ENCODE measurements around the gene FGR. TPM values are rescaled to one million over a fixed set of nuclear protein-coding genes. Genes with fewer than 3 reads are reported as not detected.
A peak's percentile ranks its signal among the peaks of the same experiment; 100 is the strongest.

The FGR gene
- total and polyA plus RNA-seq, 2 experiments from 2014 or later: 0.53 to 0.56 TPM

DNA sequence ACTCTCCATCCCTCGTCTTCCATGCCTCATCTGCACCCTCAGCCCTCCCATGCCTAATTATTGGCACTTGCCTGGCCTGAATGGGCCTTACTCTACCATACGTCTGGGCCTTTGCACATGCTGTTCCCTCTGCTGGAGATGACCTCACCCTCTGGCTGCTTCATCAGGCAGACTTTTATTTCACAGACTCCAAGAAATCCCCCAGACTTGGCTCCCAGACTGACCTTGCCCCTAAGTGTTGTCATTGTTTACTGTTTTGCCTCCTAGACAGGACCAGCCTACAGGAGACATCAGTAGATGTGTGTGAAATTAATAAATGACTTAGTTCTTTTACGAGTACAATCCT is 25.8 kb downstream of the FGR start (continued):
- TF ChIP-seq EZH2 (IDR thresholded peaks at IDR 0.05; ENCODE audit: low read depth, unreplicated experiment) (no peak), POLR2AphosphoS5 (IDR thresholded peaks at IDR 0.05; ENCODE audit: low read depth) (no peak)
- TF ChIP-seq, protein P1, sequence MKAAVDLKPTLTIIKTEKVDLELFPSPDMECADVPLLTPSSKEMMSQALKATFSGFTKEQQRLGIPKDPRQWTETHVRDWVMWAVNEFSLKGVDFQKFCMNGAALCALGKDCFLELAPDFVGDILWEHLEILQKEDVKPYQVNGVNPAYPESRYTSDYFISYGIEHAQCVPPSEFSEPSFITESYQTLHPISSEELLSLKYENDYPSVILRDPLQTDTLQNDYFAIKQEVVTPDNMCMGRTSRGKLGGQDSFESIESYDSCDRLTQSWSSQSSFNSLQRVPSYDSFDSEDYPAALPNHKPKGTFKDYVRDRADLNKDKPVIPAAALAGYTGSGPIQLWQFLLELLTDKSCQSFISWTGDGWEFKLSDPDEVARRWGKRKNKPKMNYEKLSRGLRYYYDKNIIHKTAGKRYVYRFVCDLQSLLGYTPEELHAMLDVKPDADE (IDR thresholded peaks at IDR 0.05): no peak

DNA sequence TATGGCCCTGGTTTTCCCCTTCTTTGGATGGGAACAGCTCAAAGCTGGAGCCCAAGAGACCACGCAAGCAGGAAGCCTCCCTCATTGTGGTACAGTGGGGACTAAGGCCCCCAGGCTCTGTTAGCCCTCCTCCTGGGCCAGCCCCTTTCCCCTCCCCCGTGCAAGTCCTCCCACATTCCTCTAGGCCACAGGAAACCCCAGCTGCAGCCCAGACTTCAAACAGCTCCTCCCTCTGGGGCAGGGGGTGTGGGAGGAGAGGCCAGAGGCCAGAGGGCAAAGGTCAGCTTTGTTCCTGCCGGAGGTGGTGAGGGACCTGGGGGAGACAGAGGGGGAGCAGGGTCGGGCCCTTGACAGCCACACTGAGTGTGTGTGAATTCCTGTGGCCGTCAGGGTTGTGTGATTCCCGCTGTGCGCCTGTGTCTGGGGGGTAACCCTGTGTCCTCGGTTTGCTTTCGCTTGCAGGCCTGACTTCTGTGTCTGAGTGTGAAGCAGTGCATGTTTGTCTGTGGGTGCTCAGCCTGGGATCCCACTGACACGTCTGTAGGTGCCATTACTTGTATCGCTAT is 27.7 kb downstream of the FGR start:
- Histone ChIP-seq H3F3A (replicated peaks; ENCODE audit: low read depth) (peaks cover 5% of the 10 kb centered on the region; the same call in 1 of the 2 replicates), H4K20me1 (replicated peaks; ENCODE audit: insufficient read depth) (0 out of 2 replicates have a peak, but pooled peaks cover 1% of the 10 kb centered on the region), H2AFZ (0 out of 2 replicates have a peak overlapping the region, but pooled peaks have one; percentile 74), H3K9me2 (ENCODE audit: insufficient read depth) (no peaks in the 10 kb centered on the region), H3K27me3 (ENCODE audit: insufficient read depth) (peaks cover 8% of the 10 kb centered on the region; the same call in 1 of the 2 replicates), H3K79me2 (replicated peaks; ENCODE audit: insufficient read depth) (peaks cover 2% of the 10 kb centered on the region; the same call in 1 of the 2 replicates), H3K27ac (ENCODE audit: low read depth) (no peak overlapping the region; the same call in 1 of the 2 replicates), H3K4me2 (peak overlapping the region; percentile 94; the same call in 1 of the 2 replicates), H3K4me3 (no peak overlapping the region), H3K36me3 (ENCODE audit: insufficient read depth) (no peaks in the 10 kb centered on the region), H3K4me1 (ENCODE audit: insufficient read depth) (peaks cover 35% of the 10 kb centered on the region)
- Mint-ChIP-seq H3K27ac (0 out of 2 replicates have a peak overlapping the region, but pooled peaks have one; percentile 50), H3K4me3 (peak overlapping the region; percentile 21; the same call in 1 of the 3 replicates), H3K4me1 (peaks cover 34% of the 10 kb centered on the region), H3K36me3 (ENCODE audit: low read depth) (no peaks in the 10 kb centered on the region), H3K27me3 (ENCODE audit: insufficient read depth, low read depth, poor library complexity) (peaks cover 26% of the 10 kb centered on the region), H3K9me3 (no peaks in the 10 kb centered on the region)
- peak; percentile 23 for ATAC-seq
- peak; percentile 84 for DNase-seq (ENCODE audit: low spot score)
- TF ChIP-seq, protein P2, sequence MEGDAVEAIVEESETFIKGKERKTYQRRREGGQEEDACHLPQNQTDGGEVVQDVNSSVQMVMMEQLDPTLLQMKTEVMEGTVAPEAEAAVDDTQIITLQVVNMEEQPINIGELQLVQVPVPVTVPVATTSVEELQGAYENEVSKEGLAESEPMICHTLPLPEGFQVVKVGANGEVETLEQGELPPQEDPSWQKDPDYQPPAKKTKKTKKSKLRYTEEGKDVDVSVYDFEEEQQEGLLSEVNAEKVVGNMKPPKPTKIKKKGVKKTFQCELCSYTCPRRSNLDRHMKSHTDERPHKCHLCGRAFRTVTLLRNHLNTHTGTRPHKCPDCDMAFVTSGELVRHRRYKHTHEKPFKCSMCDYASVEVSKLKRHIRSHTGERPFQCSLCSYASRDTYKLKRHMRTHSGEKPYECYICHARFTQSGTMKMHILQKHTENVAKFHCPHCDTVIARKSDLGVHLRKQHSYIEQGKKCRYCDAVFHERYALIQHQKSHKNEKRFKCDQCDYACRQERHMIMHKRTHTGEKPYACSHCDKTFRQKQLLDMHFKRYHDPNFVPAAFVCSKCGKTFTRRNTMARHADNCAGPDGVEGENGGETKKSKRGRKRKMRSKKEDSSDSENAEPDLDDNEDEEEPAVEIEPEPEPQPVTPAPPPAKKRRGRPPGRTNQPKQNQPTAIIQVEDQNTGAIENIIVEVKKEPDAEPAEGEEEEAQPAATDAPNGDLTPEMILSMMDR (conservative IDR thresholded peaks at IDR 0.05; ENCODE audit: low read depth in 2 of 2): no peak
- TF ChIP-seq POLR2AphosphoS5 (IDR thresholded peaks at IDR 0.05; ENCODE audit: low read depth): peak; percentile 51; the same call in 1 of the 2 replicates
- no peak for TF ChIP-seq ZNF114 (CRISPR knock-in tag; IDR thresholded peaks at IDR 0.05)

DNA sequence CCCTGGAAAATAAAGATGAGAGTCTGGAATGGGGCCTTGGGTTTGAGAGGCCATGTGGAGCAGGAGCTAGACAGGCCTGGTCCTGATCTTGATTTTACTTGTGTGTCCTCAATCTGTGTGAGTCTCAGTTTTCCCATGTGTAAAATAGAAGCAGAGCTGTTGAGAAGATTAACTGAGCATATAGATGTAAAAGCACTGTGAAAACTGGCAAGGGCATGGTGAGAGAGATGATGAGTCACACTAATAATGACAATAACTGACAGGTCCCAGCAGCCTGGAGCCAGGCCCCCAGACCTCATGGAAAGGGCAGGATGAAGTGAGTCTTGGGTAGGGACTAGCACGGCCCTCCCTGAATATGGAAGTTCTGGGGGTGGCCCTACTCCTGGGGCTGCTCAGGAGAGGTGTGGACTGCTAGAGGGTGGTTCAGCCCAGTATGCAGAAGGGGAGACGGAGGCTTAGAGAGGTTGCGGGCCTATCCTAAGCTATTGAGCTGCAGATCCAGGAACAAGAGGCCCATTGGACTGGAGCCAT is 28.2 kb downstream of the FGR start:
- Histone ChIP-seq H3K4me1 (ENCODE audit: insufficient read depth) (peaks cover 37% of the 10 kb centered on the region), H3K9me2 (ENCODE audit: insufficient read depth) (no peaks in the 10 kb centered on the region), H4K20me1 (replicated peaks; ENCODE audit: insufficient read depth) (peaks cover 5% of the 10 kb centered on the region), H3K4me2 (peak overlapping the region; percentile 94), H3K27me3 (ENCODE audit: insufficient read depth) (peaks cover 8% of the 10 kb centered on the region; the same call in 1 of the 2 replicates), H3K27ac (ENCODE audit: low read depth) (no peak overlapping the region; the same call in 1 of the 2 replicates), H3K79me2 (replicated peaks; ENCODE audit: insufficient read depth) (peaks cover 8% of the 10 kb centered on the region), H3K36me3 (ENCODE audit: insufficient read depth) (no peaks in the 10 kb centered on the region), H3F3A (replicated peaks; ENCODE audit: low read depth) (peaks cover 5% of the 10 kb centered on the region; the same call in 1 of the 2 replicates), H3K4me3 (no peak overlapping the region), H2AFZ (0 out of 2 replicates have a peak overlapping the region, but pooled peaks have one; percentile 74)
- Mint-ChIP-seq H3K27me3 (ENCODE audit: insufficient read depth, low read depth, poor library complexity) (peaks cover 29% of the 10 kb centered on the region), H3K4me3 (peak overlapping the region; percentile 89), H3K36me3 (ENCODE audit: low read depth) (no peaks in the 10 kb centered on the region), H3K9me3 (no peaks in the 10 kb centered on the region), H3K4me1 (peaks cover 36% of the 10 kb centered on the region), H3K27ac (peak overlapping the region; percentile 50; the same call in 1 of the 2 replicates)
- ATAC-seq: no peak
- no peak for DNase-seq (ENCODE audit: low spot score)
- TF ChIP-seq, protein P2 (conservative IDR thresholded peaks at IDR 0.05; ENCODE audit: low read depth in 2 of 2): no peak
- TF ChIP-seq CREB1 (CRISPR knock-in tag; IDR thresholded peaks at IDR 0.05; ENCODE audit: low read depth): no peak
- TF ChIP-seq, protein P3, sequence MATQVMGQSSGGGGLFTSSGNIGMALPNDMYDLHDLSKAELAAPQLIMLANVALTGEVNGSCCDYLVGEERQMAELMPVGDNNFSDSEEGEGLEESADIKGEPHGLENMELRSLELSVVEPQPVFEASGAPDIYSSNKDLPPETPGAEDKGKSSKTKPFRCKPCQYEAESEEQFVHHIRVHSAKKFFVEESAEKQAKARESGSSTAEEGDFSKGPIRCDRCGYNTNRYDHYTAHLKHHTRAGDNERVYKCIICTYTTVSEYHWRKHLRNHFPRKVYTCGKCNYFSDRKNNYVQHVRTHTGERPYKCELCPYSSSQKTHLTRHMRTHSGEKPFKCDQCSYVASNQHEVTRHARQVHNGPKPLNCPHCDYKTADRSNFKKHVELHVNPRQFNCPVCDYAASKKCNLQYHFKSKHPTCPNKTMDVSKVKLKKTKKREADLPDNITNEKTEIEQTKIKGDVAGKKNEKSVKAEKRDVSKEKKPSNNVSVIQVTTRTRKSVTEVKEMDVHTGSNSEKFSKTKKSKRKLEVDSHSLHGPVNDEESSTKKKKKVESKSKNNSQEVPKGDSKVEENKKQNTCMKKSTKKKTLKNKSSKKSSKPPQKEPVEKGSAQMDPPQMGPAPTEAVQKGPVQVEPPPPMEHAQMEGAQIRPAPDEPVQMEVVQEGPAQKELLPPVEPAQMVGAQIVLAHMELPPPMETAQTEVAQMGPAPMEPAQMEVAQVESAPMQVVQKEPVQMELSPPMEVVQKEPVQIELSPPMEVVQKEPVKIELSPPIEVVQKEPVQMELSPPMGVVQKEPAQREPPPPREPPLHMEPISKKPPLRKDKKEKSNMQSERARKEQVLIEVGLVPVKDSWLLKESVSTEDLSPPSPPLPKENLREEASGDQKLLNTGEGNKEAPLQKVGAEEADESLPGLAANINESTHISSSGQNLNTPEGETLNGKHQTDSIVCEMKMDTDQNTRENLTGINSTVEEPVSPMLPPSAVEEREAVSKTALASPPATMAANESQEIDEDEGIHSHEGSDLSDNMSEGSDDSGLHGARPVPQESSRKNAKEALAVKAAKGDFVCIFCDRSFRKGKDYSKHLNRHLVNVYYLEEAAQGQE (IDR thresholded peaks at IDR 0.05; ENCODE audit: unreplicated experiment): no peak

All from GM23338 (cell line).